ENCODE measurements around the gene ZBTB20.

GRCh38 chr3:114953215-114953799, 193.8 kb downstream of the ZBTB20 start:
- TF ChIP-seq CTCF (IDR thresholded peaks at IDR 0.05; ENCODE audit: low read length) (no peak), EZH2 (optimal IDR thresholded peaks at IDR 0.05; ENCODE audit: low read depth, low read length) (no peak)

All from MM.1S (cell line).